ENCODE results near the gene TNK2. TPM values are rescaled to one million over a fixed set of nuclear protein-coding genes. Genes with fewer than 3 reads are reported as not detected.

Gene TNK2
- total and polyA plus RNA-seq, 2 donors (not counting 3 experiments of a cell fraction or from before 2014, with no cell fraction given), result 18.6 to 71.6 TPM

GRCh38 chr3:195878424-195879274 is 29.7 kb downstream of the TNK2 start:
- no peak for DNase-seq (ENCODE audit: low read depth, low spot score)
- Histone ChIP-seq H3K36me3 (ENCODE audit: control insufficient read depth in 2 of 2, extremely low read depth in 1 of 2, insufficient read depth in 2 of 2, low read length in 2 of 2) (peaks cover 0 to 44% of the 10 kb centered on the region in 2 experiments), H3K9me3 (replicated peaks; ENCODE audit: control insufficient read depth, insufficient read depth, low read length) (no peaks in the 10 kb centered on the region), H2AFZ (ENCODE audit: low read depth, low read length) (no peak overlapping the region), H4K20me1 (replicated peaks; ENCODE audit: control insufficient read depth, extremely low read depth, insufficient read depth, low read length) (no peaks in the 10 kb centered on the region), H3K4me3 (replicated peaks in 1 of 3; ENCODE audit: insufficient read depth in 1 of 3, low read depth in 1 of 3, low read length in 3 of 3) (no peak overlapping the region), H3K79me2 (ENCODE audit: control insufficient read depth, insufficient read depth, low read length) (no peaks in the 10 kb centered on the region), H3K4me2 (ENCODE audit: insufficient read depth, low read length) (no peak overlapping the region), H3K4me1 (ENCODE audit: control insufficient read depth, extremely low read depth, insufficient read depth, low read length) (no peaks in the 10 kb centered on the region), H3K27me3 (ENCODE audit: control insufficient read depth in 2 of 2, insufficient read depth in 2 of 2, low read length in 2 of 2) (no peaks in the 10 kb centered on the region), H3K9me1 (replicated peaks; ENCODE audit: control insufficient read depth, extremely low read depth, insufficient read depth, low read length) (no peaks in the 10 kb centered on the region), H3K27ac (ENCODE audit: insufficient read depth, low read depth, low read length) (no peak overlapping the region), H3K9ac (replicated peaks; ENCODE audit: extremely low read depth, insufficient read depth, low read length) (no peak overlapping the region)
- dilution Hi-C loops (cut with MboI; ENCODE audit: extremely low pct_ligation_motif_present, low sequenced_read_pairs) (no loop called here), intact Hi-C loops (cut with micrococcal nuclease) (no loop called here)
- BruUV-seq (replicated peaks), result no TSS peak
- ChIA-PET CTCF (interaction anchor here (1.1 kb wide), 1 partner anchor 16 kb away, joined by 6 read pairs; no protein-coding TSS in a partner anchor), POLR2A (no interaction called here)
- no peak for FAIRE-seq
- TF ChIP-seq JUN (IDR thresholded peaks at IDR 0.05; ENCODE audit: borderline replicate concordance, insufficient read depth, insufficient read length, low read depth), result no peak
- no peak for TF ChIP-seq POLR2A (IDR thresholded peaks at IDR 0.05; ENCODE audit: low read depth, low read length)
- TF ChIP-seq POLR2AphosphoS5 (IDR thresholded peaks at IDR 0.05; ENCODE audit: insufficient read depth, low read depth, low read length), result no peak
- no peak for TF ChIP-seq MAX (IDR thresholded peaks at IDR 0.05; ENCODE audit: insufficient read depth, insufficient read length)
- no peak for TF ChIP-seq EZH2 (IDR thresholded peaks at IDR 0.05; ENCODE audit: borderline replicate concordance, low read depth, low read length, severe bottlenecking)
- TF ChIP-seq CTCF (IDR thresholded peaks at IDR 0.05; ENCODE audit: extremely low read depth in 1 of 2, insufficient read depth in 1 of 2, low read depth in 1 of 2, low read length in 2 of 2), result no peak
- TF ChIP-seq GATA2 (IDR thresholded peaks at IDR 0.05; ENCODE audit: insufficient read depth, insufficient read length, low read depth, low read length), result no peak
- no peak for TF ChIP-seq MYC (IDR thresholded peaks at IDR 0.05; ENCODE audit: low read depth, low read length)

All from endothelial cell of umbilical vein (primary cell).